Measurements from ENCODE around the gene FBXL7.

Gene FBXL7

DNA sequence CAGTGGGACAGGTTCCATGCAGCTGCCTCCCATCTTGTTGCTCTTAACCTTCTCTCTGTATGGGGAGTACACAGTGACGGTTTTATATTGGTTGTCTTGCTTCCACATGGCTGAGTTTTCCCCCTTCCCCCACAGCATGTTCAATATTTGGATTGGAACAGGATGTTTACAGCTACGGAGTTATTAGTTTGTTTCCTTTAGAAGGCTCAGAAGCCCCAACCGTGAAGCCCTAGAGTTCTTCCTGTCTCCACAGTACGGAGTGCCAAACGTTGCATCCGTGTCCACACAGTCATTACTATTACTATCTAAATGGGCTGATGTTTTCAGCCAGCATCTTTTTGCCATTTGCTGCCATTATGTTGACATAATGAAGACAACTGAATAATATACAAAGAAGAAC, 402.1 kb downstream of the FBXL7 start:
- no peak overlapping the region for H3K4me3 ChIP-seq (ENCODE audit: low read length)
- no peaks in the 10 kb centered on the region for H3K27me3 ChIP-seq (ENCODE audit: low read depth, low read length)
- H3K4me2 ChIP-seq (ENCODE audit: low read length): no peak overlapping the region
- no peaks in the 10 kb centered on the region for H4K20me1 ChIP-seq (ENCODE audit: insufficient read depth, low read length)
- H3K9me3 ChIP-seq (ENCODE audit: insufficient read depth, low read length): no peaks in the 10 kb centered on the region
- H3K36me3 ChIP-seq (replicated peaks; ENCODE audit: low read depth, low read length): no peaks in the 10 kb centered on the region
- H3K79me2 ChIP-seq (ENCODE audit: low read length): no peaks in the 10 kb centered on the region
- TF ChIP-seq EZH2phosphoT487 (IDR thresholded peaks at IDR 0.05; ENCODE audit: low read depth) (no peak), CTCF (IDR thresholded peaks at IDR 0.05; ENCODE audit: low read depth, low read length) (no peak)
- H3K27ac ChIP-seq (ENCODE audit: low read length): no peak overlapping the region
- H3K4me1 ChIP-seq (ENCODE audit: low read length): no peaks in the 10 kb centered on the region
- no peak overlapping the region for H2AFZ ChIP-seq (ENCODE audit: low read depth, low read length)
- no peak overlapping the region for H3K9ac ChIP-seq (ENCODE audit: low read length)

GRCh38 chr5:15904899-15905830, 405.2 kb downstream of the FBXL7 start:
- Histone ChIP-seq H3K27me3 (ENCODE audit: low read depth, low read length) (no peaks in the 10 kb centered on the region), H3K4me1 (ENCODE audit: low read length) (no peaks in the 10 kb centered on the region), H3K9ac (ENCODE audit: low read length) (no peak overlapping the region), H3K79me2 (ENCODE audit: low read length) (no peaks in the 10 kb centered on the region), H3K4me2 (ENCODE audit: low read length) (no peak overlapping the region), H3K27ac (ENCODE audit: low read length) (no peak overlapping the region), H3K36me3 (replicated peaks; ENCODE audit: low read depth, low read length) (no peaks in the 10 kb centered on the region), H4K20me1 (ENCODE audit: insufficient read depth, low read length) (no peaks in the 10 kb centered on the region), H3K4me3 (ENCODE audit: low read length) (no peak overlapping the region), H2AFZ (ENCODE audit: low read depth, low read length) (no peak overlapping the region), H3K9me3 (ENCODE audit: insufficient read depth, low read length) (no peaks in the 10 kb centered on the region)
- TF ChIP-seq EZH2phosphoT487 (IDR thresholded peaks at IDR 0.05; ENCODE audit: low read depth): no peak
- no peak for TF ChIP-seq CTCF (IDR thresholded peaks at IDR 0.05; ENCODE audit: low read depth, low read length)

- no peaks in the 10 kb centered on the region for H3K27me3 ChIP-seq (ENCODE audit: low read depth, low read length)
- H3K4me1 ChIP-seq (ENCODE audit: low read length): no peaks in the 10 kb centered on the region
- H2AFZ ChIP-seq (ENCODE audit: low read depth, low read length): no peak overlapping the region
- no peaks in the 10 kb centered on the region for H3K36me3 ChIP-seq (replicated peaks; ENCODE audit: low read depth, low read length)
- H3K27ac ChIP-seq (ENCODE audit: low read length): no peak overlapping the region
- H3K4me3 ChIP-seq (ENCODE audit: low read length): no peak overlapping the region
- no peaks in the 10 kb centered on the region for H4K20me1 ChIP-seq (ENCODE audit: insufficient read depth, low read length)
- H3K79me2 ChIP-seq (ENCODE audit: low read length): no peaks in the 10 kb centered on the region
- no peak overlapping the region for H3K4me2 ChIP-seq (ENCODE audit: low read length)
- no peaks in the 10 kb centered on the region for H3K9me3 ChIP-seq (ENCODE audit: insufficient read depth, low read length)
- no peak overlapping the region for H3K9ac ChIP-seq (ENCODE audit: low read length)
- TF ChIP-seq CTCF (IDR thresholded peaks at IDR 0.05; ENCODE audit: low read depth, low read length) (no peak), EZH2phosphoT487 (IDR thresholded peaks at IDR 0.05; ENCODE audit: low read depth) (no peak)
Observed at GRCh38 chr5:15914638-15915037, 414.7 kb downstream of the FBXL7 start.

GRCh38 chr5:15926586-15926985, 426.6 kb downstream of the FBXL7 start:
- Histone ChIP-seq H3K36me3 (replicated peaks; ENCODE audit: low read depth, low read length) (no peaks in the 10 kb centered on the region), H3K9me3 (ENCODE audit: insufficient read depth, low read length) (no peaks in the 10 kb centered on the region), H3K27ac (ENCODE audit: low read length) (no peak overlapping the region), H3K79me2 (ENCODE audit: low read length) (no peaks in the 10 kb centered on the region), H3K9ac (ENCODE audit: low read length) (no peak overlapping the region), H3K4me3 (ENCODE audit: low read length) (no peak overlapping the region), H2AFZ (ENCODE audit: low read depth, low read length) (no peak overlapping the region), H3K4me1 (ENCODE audit: low read length) (no peaks in the 10 kb centered on the region), H3K27me3 (ENCODE audit: low read depth, low read length) (no peaks in the 10 kb centered on the region), H3K4me2 (ENCODE audit: low read length) (no peak overlapping the region), H4K20me1 (ENCODE audit: insufficient read depth, low read length) (no peaks in the 10 kb centered on the region)
- TF ChIP-seq CTCF (IDR thresholded peaks at IDR 0.05; ENCODE audit: low read depth, low read length) (no peak), EZH2phosphoT487 (IDR thresholded peaks at IDR 0.05; ENCODE audit: low read depth) (no peak)

Data from OCI-LY3 (cell line).